Lung (tissue), 16 donors: ENCODE results near the gene AGER. TPM values are rescaled to one million over a fixed set of nuclear protein-coding genes. Genes with fewer than 3 reads are reported as not detected.
A peak's percentile ranks its signal among the peaks of the same experiment; 100 is the strongest.

ENCODE experiments used
- ATAC-seq: fragments of 200-7000 bp; cut with Tn5 transposase; one replicate; pipeline ENCODE4 v1.9.1; 2020; ENCODE audit warnings: moderate number of reproducible peaks; ENCODE audit not compliant: insufficient read depth, low FRiP score
- DNase-seq, 3 donors: peaks; one replicate each; pipeline ENCODE4 v3.0.0-alpha.2; 2013 to 2017
- H3K27ac ChIP-seq, 2 donors: one replicate each; pipeline ENCODE4 v1.5.1; 2013; ENCODE audit warnings: mild to moderate bottlenecking in 2 of 2, moderate library complexity in 2 of 2, control low read depth in 1 of 2, inconsistent platforms in 1 of 2, low read depth in 1 of 2, low read length in 1 of 2
- H3K27me3 ChIP-seq, 3 donors: one replicate each; pipeline ENCODE4 v1.5.1; 2013; ENCODE audit warnings: low read length in 2 of 3; ENCODE audit not compliant: control insufficient read depth in 3 of 3, insufficient read depth in 3 of 3
- H3K36me3 ChIP-seq, 4 donors: one replicate each; pipeline ENCODE4 v1.5.1; 2013; ENCODE audit warnings: low read length in 4 of 4, mild to moderate bottlenecking in 1 of 4, moderate library complexity in 1 of 4; ENCODE audit not compliant: control insufficient read depth in 4 of 4, insufficient read depth in 4 of 4
- H3K4me1 ChIP-seq, 5 donors: one replicate each; pipeline ENCODE4 v1.5.1; 2013; ENCODE audit warnings: low read length in 5 of 5, mild to moderate bottlenecking in 2 of 5, moderate library complexity in 1 of 5; ENCODE audit not compliant: control insufficient read depth in 5 of 5, insufficient read depth in 5 of 5
- H3K4me3 ChIP-seq: one replicate; pipeline ENCODE4 v1.5.1; 2013; ENCODE audit warnings: mild to moderate bottlenecking, control low read depth, moderate library complexity
- H3K9ac ChIP-seq, 2 donors: one replicate each; pipeline ENCODE4 v1.5.1; 2013; ENCODE audit warnings: low read length in 2 of 2, control low read depth in 1 of 2; ENCODE audit not compliant: insufficient read depth in 1 of 2
- H3K9me3 ChIP-seq, 4 donors: one replicate each; pipeline ENCODE4 v1.5.1; 2013; ENCODE audit warnings: low read length in 3 of 4, mild to moderate bottlenecking in 1 of 4, moderate library complexity in 1 of 4; ENCODE audit not compliant: control insufficient read depth in 4 of 4, insufficient read depth in 3 of 4
- CTCF ChIP-seq: IDR thresholded peaks from 2 replicates; pipeline ENCODE4 v1.5.1; 2012; ENCODE audit warnings: mild to moderate bottlenecking; ENCODE audit errors: control extremely low read depth, extremely low read depth
- WGBS, 2 donors: extraction: QIAGEN DNeasy Blood & Tissue Kit; methylation state at CpG; one replicate each; pipeline ENCODE4 v1.1.7; 2013; 5-methylcytosine and 5-hydroxymethylcytosine counted together
- long read RNA-seq, 5 donors: transcript quantifications; one replicate each; lab custom pipeline, GENCODE V29; 2026
- polyA plus RNA-seq, 2 donors: library from polyadenylated mRNA; stranded (reverse); fragments of 200-250 nt; gene quantifications; one replicate each; pipeline ENCODE4 v1.2.1, GENCODE V29; 2013
- total RNA-seq, 2 donors: library from RNA; depleted of rRNA in 1 of 2; stranded (reverse); fragments of >200 nt in 1 of 2; gene quantifications; one replicate each; pipeline ENCODE4 v1.2.1, GENCODE V29; 2014 to 2021
- donor health status: control.
- donor health status: control.
- donor health status: Bipolar disorder and iron deficiency.
- donor health status: healthy.
- donor health status: DM: yes; HTN: yes; CAD: no.

AGER gene
- total RNA-seq = 100 to 1,000 TPM; 178 to 342 TPM
- polyA plus RNA-seq = 1,000 to 10,000 TPM in 1 of 2 donors, 100 to 1,000 TPM in 1; 352 to 1,487 TPM
- long read RNA-seq, donor 1, transcript AGER-210 (2 exons, 557 nt) = minor isoform, 16 of 44 reads
- long read RNA-seq, donor 1, transcript AGER-207 (11 exons, 1,492 nt) = major isoform, 23 of 44 reads
- long read RNA-seq, donor 1, partial matches to known transcripts = 0 of 44 reads
- long read RNA-seq, donor 1, other reads (novel, unspliced or antisense) = 0 of 44 reads
- long read RNA-seq, donor 2, partial matches to known transcripts = 0 of 9 reads
- long read RNA-seq, donor 2, other reads (novel, unspliced or antisense) = 0 of 9 reads
- long read RNA-seq, donor 3, transcript AGER-210 (2 exons, 557 nt) = major isoform, 6 of 28 reads
- long read RNA-seq, donor 3, transcript AGER-207 (11 exons, 1,492 nt) = major isoform, 6 of 28 reads
- long read RNA-seq, donor 3, partial matches to known transcripts = 7 of 28 reads
- long read RNA-seq, donor 3, other reads (novel, unspliced or antisense) = 0 of 28 reads
- long read RNA-seq, donor 4, partial matches to known transcripts = 0 of 4 reads
- long read RNA-seq, donor 4, other reads (novel, unspliced or antisense) = 0 of 4 reads
- long read RNA-seq, donor 5, transcript AGER-210 (2 exons, 557 nt) = minor isoform, 11 of 51 reads
- long read RNA-seq, donor 5, transcript AGER-207 (11 exons, 1,492 nt) = major isoform, 16 of 51 reads
- long read RNA-seq, donor 5, partial matches to known transcripts = 18 of 51 reads
- long read RNA-seq, donor 5, other reads (novel, unspliced or antisense) = 0 of 51 reads

GRCh38 chr6:32184084-32184640 lies at the start of gene AGER:
TSS of gene AGER (minus strand) at chr6:32184253. CDS start at chr6:32184222, 31 bp downstream.
- Histone ChIP-seq H3K4me3 (no peak within 1 kb of the TSS), H3K27ac (peak within 1 kb of the TSS; percentile 30 to 83), H3K9ac (no peak within 1 kb of the TSS), H3K9me3 (no peaks in the 10 kb centered on the region), H3K27me3 (no peaks in the 10 kb centered on the region), H3K4me1 (peaks cover 0 to 42% (median 19%) of the 10 kb centered on the region in 5 donors), H3K36me3 (peaks cover 0 to 33% (median 26%) of the 10 kb centered on the region in 4 donors)
- ATAC-seq (no peak), DNase-seq (peak in 1 of 3 donors; percentile 28)
- no peak for TF ChIP-seq CTCF
- 63 to 79% methylated on average over 6 of the region's 6 CpGs for WGBS, 2 donors

DNA sequence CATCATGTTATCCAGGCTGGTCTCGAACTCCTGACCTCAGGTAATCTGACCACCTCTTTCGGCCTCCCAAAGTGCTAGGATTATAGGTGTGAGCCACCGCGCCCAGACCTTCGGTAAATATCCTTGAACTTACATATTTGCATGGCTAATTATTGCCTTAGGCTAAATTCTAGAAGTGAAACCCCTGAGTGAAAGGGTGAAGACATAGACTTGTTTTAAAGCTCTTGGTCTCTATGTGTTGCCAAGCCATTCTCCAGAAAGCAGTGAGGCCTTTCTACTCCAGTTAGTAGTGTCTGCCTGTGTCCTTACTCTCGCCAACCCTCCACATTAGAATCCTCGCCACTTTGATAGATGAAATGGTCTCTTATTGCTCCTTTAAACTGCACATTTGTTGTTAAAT lies 42.4 kb upstream of the AGER start:
- DNase-seq (no peak), ATAC-seq (no peak)
- Histone ChIP-seq H3K4me1 (peaks cover 0 to 5% (median 0%) of the 10 kb centered on the region in 5 donors), H3K4me3 (no peak overlapping the region), H3K27ac (no peak overlapping the region), H3K27me3 (no peaks in the 10 kb centered on the region), H3K9ac (no peak overlapping the region), H3K36me3 (peaks cover 0 to under 1% (median 0%) of the 10 kb centered on the region in 4 donors), H3K9me3 (no peaks in the 10 kb centered on the region)
- 91 to 93% methylated on average over 7 of the region's 7 CpGs for WGBS, 2 donors
- no peak for TF ChIP-seq CTCF

DNA sequence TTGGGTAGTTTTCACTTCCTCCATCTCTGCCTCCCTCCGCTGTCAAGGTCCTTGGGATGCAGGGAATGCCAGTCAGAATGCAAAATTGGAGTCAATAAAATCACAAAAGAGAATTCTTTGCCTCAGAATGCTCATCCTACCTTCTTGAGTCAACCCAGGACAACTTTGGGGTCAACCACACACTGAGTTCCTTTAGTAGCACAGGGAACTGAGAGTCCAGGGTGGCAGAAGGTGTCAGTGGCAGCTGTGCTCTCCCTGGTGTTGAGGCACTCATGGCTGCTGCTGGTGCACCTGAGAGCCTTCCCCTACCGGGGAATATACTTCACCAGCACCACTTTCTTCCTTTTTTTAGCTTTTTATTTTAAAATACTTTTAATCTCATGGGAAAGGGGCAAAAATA lies 40.6 kb upstream of the AGER start:
- WGBS, 2 donors = 81 to 94% methylated on average over 2 of the region's 2 CpGs
- DNase-seq (no peak), ATAC-seq (no peak)
- H3K4me1 ChIP-seq = peaks cover 0 to 7% (median 0%) of the 10 kb centered on the region in 5 donors
- no peaks in the 10 kb centered on the region for H3K27me3 ChIP-seq
- H3K27ac ChIP-seq = peak overlapping the region; percentile 45 to 76
- H3K9me3 ChIP-seq = no peaks in the 10 kb centered on the region
- peaks cover 0 to 4% (median 0%) of the 10 kb centered on the region in 4 donors for H3K36me3 ChIP-seq
- no peak for TF ChIP-seq CTCF
- no peak overlapping the region for H3K4me3 ChIP-seq
- no peak overlapping the region for H3K9ac ChIP-seq
